ENCODE data around the gene RC3H1.

Gene RC3H1

DNA sequence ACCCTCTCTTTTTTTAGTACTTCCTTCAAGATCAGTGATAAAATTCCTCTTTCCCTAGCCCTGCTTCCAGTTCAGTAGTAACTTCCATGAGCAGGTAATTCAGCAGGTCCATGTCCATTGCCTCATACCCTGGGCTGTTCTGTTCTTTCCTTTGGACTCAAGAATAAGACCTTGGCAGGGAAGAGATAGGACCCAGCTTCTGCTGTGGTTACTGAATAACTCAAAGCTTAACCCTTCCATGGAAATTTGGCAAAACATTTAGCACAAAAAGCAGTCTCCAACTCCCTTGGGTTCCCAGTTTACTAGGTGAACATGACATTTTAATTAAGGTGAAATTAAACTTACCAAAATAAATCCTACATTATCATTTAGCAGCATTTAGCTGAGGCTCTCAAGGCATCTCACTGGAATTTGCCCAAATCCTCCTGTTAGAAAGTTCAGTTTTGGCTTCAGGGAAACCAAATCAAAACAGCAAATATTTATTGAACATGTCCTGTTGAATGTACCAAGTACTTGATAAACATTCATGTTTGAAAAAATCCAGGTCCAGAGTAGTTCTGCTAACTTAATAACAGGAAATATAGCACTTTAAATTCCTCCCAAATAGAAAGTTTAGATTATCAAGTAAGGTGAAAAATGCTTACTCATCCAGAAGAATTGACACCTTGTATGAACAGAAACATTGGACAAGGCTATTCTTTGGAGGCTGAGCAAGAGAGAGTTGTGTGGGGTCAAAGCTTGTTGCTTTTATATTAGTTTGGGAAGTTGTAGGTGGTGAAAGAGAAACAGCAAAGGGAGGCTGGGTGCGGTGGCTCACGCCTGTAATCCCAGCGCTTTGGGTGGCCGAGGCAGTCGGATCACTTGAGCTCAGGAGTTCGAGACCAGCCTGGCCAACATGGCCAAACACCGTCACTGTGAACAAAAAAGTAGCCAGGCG is 96.6 kb downstream of the RC3H1 start:
- H3K9me3 ChIP-seq (ENCODE audit: control insufficient read depth in 5 of 5, low read length in 5 of 5): no peaks in the 10 kb centered on the region
- H3K27me3 ChIP-seq (ENCODE audit: control insufficient read depth in 5 of 5, insufficient read depth in 4 of 5, low read length in 5 of 5): no peaks in the 10 kb centered on the region
- H3K9ac ChIP-seq (ENCODE audit: low read length in 5 of 5): no peak overlapping the region
- H3K27ac ChIP-seq (ENCODE audit: low read depth, low read length): no peak overlapping the region
- H3K4me3 ChIP-seq (ENCODE audit: low read depth in 1 of 5, low read length in 5 of 5): no peak overlapping the region
- H3K4me1 ChIP-seq (ENCODE audit: control insufficient read depth in 5 of 5, insufficient read depth in 5 of 5, low read length in 5 of 5): no peaks in the 10 kb centered on the region
- H3K36me3 ChIP-seq (ENCODE audit: control insufficient read depth in 5 of 5, insufficient read depth in 5 of 5, low read length in 5 of 5): peaks cover 0 to 3% (median 0%) of the 10 kb centered on the region in 5 donors

DNA sequence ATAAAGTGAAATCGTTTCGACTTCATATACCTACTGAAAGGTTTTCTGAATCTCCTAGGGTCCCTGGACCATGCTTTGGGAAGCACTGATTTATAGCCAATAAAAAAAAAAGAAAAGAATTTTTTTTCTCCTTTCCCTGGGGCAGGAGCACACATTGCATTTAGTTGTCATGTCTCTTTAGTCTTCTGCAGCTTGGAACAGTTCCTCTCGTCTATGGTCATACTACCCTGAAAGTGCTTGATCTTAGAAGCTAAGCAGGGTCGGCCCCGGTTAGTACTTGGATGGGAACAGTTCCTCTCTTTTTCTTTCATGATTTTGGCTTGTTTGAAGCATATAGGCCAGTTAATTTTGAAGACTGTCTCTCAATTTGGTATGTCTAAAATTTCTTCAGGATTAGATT is 101.3 kb downstream of the RC3H1 start:
- Histone ChIP-seq H3K9ac (ENCODE audit: low read length in 5 of 5) (no peak overlapping the region), H3K27ac (ENCODE audit: low read depth, low read length) (no peak overlapping the region), H3K36me3 (ENCODE audit: control insufficient read depth in 5 of 5, insufficient read depth in 5 of 5, low read length in 5 of 5) (no peaks in the 10 kb centered on the region), H3K4me3 (ENCODE audit: low read depth in 1 of 5, low read length in 5 of 5) (no peak overlapping the region), H3K4me1 (ENCODE audit: control insufficient read depth in 5 of 5, insufficient read depth in 5 of 5, low read length in 5 of 5) (no peaks in the 10 kb centered on the region), H3K27me3 (ENCODE audit: control insufficient read depth in 5 of 5, insufficient read depth in 4 of 5, low read length in 5 of 5) (no peaks in the 10 kb centered on the region), H3K9me3 (ENCODE audit: control insufficient read depth in 5 of 5, low read length in 5 of 5) (no peaks in the 10 kb centered on the region)

DNA sequence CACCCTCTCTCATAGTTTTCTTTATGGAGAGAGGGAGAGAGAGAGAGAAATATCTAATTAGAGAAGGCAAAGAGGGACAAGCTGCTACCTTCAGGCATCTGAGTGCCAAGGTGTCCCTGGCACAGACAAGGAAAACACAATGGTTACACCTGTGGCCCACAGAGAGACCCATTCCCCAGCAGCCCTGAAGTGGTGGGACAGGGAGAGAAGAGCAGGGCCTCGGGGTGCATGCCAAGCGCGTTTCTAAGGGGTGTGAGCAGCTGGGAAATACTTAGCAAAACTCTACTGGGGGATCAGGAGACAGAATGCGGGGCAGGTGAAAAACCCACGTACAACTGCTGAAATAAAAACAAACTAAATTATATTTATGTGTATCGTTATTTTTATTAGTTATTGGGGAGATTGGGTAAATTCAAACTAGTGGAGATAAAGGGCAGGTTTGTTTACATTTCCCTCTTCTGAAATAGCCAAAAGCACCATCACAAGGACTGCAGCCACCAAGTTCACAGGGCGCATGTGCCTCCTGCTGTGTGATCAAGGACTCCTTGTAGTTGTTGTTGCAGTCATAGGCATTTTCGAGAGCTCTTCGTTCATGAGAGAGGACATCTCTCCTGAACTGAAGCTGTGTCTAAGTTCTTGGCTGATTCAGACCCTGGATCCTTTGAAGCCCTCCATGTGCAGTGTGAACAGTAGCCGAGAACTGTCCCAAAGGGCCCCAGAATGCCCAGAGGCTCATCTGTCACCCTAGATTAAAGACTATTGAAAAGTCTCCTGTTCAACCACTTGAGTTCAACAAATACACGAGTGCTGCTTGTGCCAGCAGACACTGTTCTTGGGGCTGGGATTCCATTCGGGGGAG is 104.3 kb downstream of the RC3H1 start:
- no peaks in the 10 kb centered on the region for H3K9me3 ChIP-seq (ENCODE audit: control insufficient read depth in 5 of 5, low read length in 5 of 5)
- no peak overlapping the region for H3K4me3 ChIP-seq (ENCODE audit: low read depth in 1 of 5, low read length in 5 of 5)
- no peaks in the 10 kb centered on the region for H3K4me1 ChIP-seq (ENCODE audit: control insufficient read depth in 5 of 5, insufficient read depth in 5 of 5, low read length in 5 of 5)
- H3K27ac ChIP-seq (ENCODE audit: low read depth, low read length): no peak overlapping the region
- no peaks in the 10 kb centered on the region for H3K27me3 ChIP-seq (ENCODE audit: control insufficient read depth in 5 of 5, insufficient read depth in 4 of 5, low read length in 5 of 5)
- H3K36me3 ChIP-seq (ENCODE audit: control insufficient read depth in 5 of 5, insufficient read depth in 5 of 5, low read length in 5 of 5): no peaks in the 10 kb centered on the region
- no peak overlapping the region for H3K9ac ChIP-seq (ENCODE audit: low read length in 5 of 5)

DNA sequence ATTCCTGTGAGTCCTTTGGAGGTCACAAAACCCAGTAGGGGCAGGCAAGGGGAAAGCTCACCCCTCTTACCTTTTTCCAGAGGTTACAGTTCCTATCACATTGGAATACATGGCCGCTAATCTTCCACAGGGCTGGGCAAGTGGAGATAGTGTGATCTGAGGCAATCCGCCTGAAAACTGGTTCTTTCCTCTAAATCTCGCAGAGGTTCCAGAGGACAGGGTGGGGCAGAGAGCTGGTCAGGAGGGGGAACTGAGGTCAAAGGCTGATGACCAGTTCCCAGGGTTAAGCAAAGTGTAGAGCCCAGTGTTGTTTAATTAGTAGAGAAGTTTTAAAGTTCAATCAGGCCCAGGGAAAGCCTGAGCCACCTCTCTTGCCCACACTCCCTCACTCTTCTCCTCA is 105.0 kb downstream of the RC3H1 start, which contains the start of gene SERPINC1:
Gene SERPINC1 (minus strand): TSS at position 179 of the 400 bp plus-strand sequence. CDS start 68 bp downstream, at position 111.
- no peaks in the 10 kb centered on the region for H3K27me3 ChIP-seq (ENCODE audit: control insufficient read depth in 5 of 5, insufficient read depth in 4 of 5, low read length in 5 of 5)
- H3K27ac ChIP-seq (ENCODE audit: low read depth, low read length): no peak within 1 kb of the TSS
- H3K4me1 ChIP-seq (ENCODE audit: control insufficient read depth in 5 of 5, insufficient read depth in 5 of 5, low read length in 5 of 5): no peaks in the 10 kb centered on the region
- H3K4me3 ChIP-seq (ENCODE audit: low read depth in 1 of 5, low read length in 5 of 5): no peak within 1 kb of the TSS
- no peaks in the 10 kb centered on the region for H3K9me3 ChIP-seq (ENCODE audit: control insufficient read depth in 5 of 5, low read length in 5 of 5)
- no peaks in the 10 kb centered on the region for H3K36me3 ChIP-seq (ENCODE audit: control insufficient read depth in 5 of 5, insufficient read depth in 5 of 5, low read length in 5 of 5)
- no peak within 1 kb of the TSS for H3K9ac ChIP-seq (ENCODE audit: low read length in 5 of 5)

DNA sequence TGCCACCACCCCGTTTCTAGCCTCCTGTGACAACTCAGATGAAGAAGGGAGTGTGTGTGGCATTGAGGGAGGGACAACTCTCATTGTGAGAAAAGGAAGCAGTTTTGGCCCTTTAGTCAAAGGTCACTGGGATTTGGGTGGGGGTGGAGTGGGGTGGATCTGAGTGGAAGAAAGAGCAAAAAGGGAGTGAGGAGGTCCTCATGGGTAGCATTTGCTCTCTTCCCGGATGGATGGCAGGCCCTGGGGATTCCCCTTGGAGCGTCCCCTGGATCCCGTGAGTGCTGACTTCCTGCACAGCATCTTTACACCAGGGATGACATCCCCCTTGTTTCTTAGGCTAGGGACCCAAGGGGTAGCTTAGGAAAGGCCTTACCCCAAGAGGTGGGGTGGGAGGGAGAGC is 105.5 kb downstream of the RC3H1 start:
- H3K9me3 ChIP-seq (ENCODE audit: control insufficient read depth in 5 of 5, low read length in 5 of 5): no peaks in the 10 kb centered on the region
- H3K36me3 ChIP-seq (ENCODE audit: control insufficient read depth in 5 of 5, insufficient read depth in 5 of 5, low read length in 5 of 5): no peaks in the 10 kb centered on the region
- H3K27ac ChIP-seq (ENCODE audit: low read depth, low read length): no peak overlapping the region
- H3K9ac ChIP-seq (ENCODE audit: low read length in 5 of 5): no peak overlapping the region
- no peak overlapping the region for H3K4me3 ChIP-seq (ENCODE audit: low read depth in 1 of 5, low read length in 5 of 5)
- H3K4me1 ChIP-seq (ENCODE audit: control insufficient read depth in 5 of 5, insufficient read depth in 5 of 5, low read length in 5 of 5): no peaks in the 10 kb centered on the region
- no peaks in the 10 kb centered on the region for H3K27me3 ChIP-seq (ENCODE audit: control insufficient read depth in 5 of 5, insufficient read depth in 4 of 5, low read length in 5 of 5)

DNA sequence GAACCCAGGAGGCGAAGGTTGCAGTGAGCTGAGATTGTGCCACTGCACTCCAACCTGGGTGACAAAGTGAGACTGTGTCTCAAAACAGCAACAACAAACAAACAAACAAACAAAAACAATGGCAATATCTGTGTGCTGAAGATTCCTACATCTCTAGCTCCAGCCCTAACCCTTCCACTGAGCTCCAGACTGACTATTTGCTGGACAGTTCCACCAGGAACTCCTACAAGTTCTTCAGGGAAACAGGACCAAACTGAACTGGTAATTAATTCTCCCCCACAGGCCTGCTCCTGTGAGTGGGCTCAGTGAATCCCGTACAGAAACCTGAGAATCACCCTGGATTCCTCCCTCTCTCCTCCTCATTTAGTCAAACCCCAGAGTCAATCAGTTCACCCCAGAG is 106.6 kb downstream of the RC3H1 start:
- no peaks in the 10 kb centered on the region for H3K27me3 ChIP-seq (ENCODE audit: control insufficient read depth in 5 of 5, insufficient read depth in 4 of 5, low read length in 5 of 5)
- no peaks in the 10 kb centered on the region for H3K9me3 ChIP-seq (ENCODE audit: control insufficient read depth in 5 of 5, low read length in 5 of 5)
- H3K36me3 ChIP-seq (ENCODE audit: control insufficient read depth in 5 of 5, insufficient read depth in 5 of 5, low read length in 5 of 5): no peaks in the 10 kb centered on the region
- H3K4me1 ChIP-seq (ENCODE audit: control insufficient read depth in 5 of 5, insufficient read depth in 5 of 5, low read length in 5 of 5): no peaks in the 10 kb centered on the region
- no peak overlapping the region for H3K27ac ChIP-seq (ENCODE audit: low read depth, low read length)
- no peak overlapping the region for H3K4me3 ChIP-seq (ENCODE audit: low read depth in 1 of 5, low read length in 5 of 5)
- H3K9ac ChIP-seq (ENCODE audit: low read length in 5 of 5): no peak overlapping the region

DNA sequence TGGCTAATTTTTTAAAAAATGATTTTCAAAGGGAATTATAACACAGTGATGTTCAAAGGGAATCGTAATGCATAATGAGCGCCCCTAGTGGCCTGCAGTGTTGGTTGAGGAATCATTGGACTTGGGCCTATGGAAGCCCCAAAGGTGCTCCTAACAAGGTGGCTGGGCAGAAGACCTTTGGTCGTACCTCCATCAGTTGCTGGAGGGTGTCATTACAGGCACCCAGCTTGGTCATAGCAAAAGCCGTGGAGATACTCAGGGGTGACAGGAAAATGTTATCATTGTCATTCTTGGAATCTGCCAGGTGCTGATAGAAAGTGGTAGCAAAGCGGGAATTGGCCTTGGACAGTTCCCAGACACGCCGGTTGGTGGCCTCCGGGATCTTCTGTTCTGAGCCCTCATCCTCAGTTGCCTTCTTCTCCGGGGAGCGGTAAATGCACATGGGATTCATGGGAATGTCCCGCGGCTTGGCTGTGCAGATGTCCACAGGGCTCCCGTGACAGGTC is 107.7 kb downstream of the RC3H1 start:
- Histone ChIP-seq H3K27ac (ENCODE audit: low read depth, low read length) (no peak overlapping the region), H3K36me3 (ENCODE audit: control insufficient read depth in 5 of 5, insufficient read depth in 5 of 5, low read length in 5 of 5) (peaks cover 0 to 4% (median 3%) of the 10 kb centered on the region in 5 donors), H3K9me3 (ENCODE audit: control insufficient read depth in 5 of 5, low read length in 5 of 5) (no peaks in the 10 kb centered on the region)

DNA sequence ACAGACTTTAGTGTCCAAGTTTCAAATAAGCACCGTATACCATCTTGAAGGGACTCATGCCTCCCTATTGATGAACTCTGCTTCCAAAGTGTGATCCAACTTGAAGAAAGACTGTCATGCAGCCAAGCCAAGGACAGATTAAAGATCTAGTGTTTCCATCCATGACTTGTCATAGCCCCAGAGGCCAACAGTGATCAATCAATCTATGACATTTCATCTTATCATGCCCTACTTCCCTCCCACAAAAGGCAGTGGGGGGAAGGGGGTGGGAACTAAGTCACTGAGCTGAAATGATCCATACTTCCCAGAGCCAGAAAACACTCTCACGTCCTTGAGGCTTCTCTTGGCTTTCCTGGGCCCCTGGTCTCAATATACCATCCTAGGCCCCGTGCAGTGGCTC is 109.0 kb downstream of the RC3H1 start:
- H3K27ac ChIP-seq (ENCODE audit: low read depth, low read length): no peak overlapping the region
- peaks cover 0 to 5% (median 4%) of the 10 kb centered on the region in 5 donors for H3K36me3 ChIP-seq (ENCODE audit: control insufficient read depth in 5 of 5, insufficient read depth in 5 of 5, low read length in 5 of 5)
- no peaks in the 10 kb centered on the region for H3K9me3 ChIP-seq (ENCODE audit: control insufficient read depth in 5 of 5, low read length in 5 of 5)
- no peaks in the 10 kb centered on the region for H3K4me1 ChIP-seq (ENCODE audit: control insufficient read depth in 5 of 5, insufficient read depth in 5 of 5, low read length in 5 of 5)
- no peak overlapping the region for H3K4me3 ChIP-seq (ENCODE audit: low read depth in 1 of 5, low read length in 5 of 5)
- H3K9ac ChIP-seq (ENCODE audit: low read length in 5 of 5): no peak overlapping the region
- no peaks in the 10 kb centered on the region for H3K27me3 ChIP-seq (ENCODE audit: control insufficient read depth in 5 of 5, insufficient read depth in 4 of 5, low read length in 5 of 5)

More for the DNA sequence above, 107.7 kb downstream of the RC3H1 start:
- H3K9ac ChIP-seq (ENCODE audit: low read length in 5 of 5): no peak overlapping the region
- H3K27me3 ChIP-seq (ENCODE audit: control insufficient read depth in 5 of 5, insufficient read depth in 4 of 5, low read length in 5 of 5): no peaks in the 10 kb centered on the region
- H3K4me3 ChIP-seq (ENCODE audit: low read depth in 1 of 5, low read length in 5 of 5): no peak overlapping the region
- no peaks in the 10 kb centered on the region for H3K4me1 ChIP-seq (ENCODE audit: control insufficient read depth in 5 of 5, insufficient read depth in 5 of 5, low read length in 5 of 5)

DNA sequence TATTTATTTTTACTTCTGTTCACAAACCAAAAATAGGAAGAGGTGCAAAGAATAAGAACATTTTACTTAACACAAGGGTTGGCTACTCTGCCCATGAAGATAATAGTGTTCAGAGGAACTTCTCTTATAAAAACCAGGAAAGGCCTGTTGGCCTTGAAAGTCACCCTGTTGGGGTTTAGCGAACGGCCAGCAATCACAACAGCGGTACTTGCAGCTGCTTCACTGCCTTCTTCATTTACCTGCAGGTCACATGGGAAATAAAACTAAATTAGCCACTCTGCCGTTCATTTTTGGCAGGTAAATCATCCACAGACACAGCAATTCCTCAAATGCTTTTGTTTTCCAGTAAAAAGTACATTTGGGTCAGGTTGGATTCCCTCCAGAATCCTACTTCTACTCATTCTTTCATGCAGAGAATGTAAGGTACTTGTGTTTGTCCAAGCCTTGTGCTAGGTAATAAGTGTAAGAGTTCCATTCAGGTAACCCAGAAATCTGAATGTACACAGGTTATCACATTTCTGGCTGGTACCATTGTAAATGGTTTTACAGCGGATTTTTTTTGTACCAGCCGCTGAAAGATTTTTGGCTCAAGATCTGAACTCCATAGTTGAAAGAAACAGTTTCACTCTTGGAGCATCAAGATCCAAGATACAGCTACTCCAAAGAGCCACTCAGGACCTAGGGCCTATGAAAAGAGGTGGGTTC is 118.2 kb downstream of the RC3H1 start:
- Histone ChIP-seq H3K4me1 (ENCODE audit: control insufficient read depth in 5 of 5, insufficient read depth in 5 of 5, low read length in 5 of 5) (peaks cover 0 to 9% (median 0%) of the 10 kb centered on the region in 5 donors), H3K4me3 (ENCODE audit: low read depth in 1 of 5, low read length in 5 of 5) (no peak overlapping the region), H3K27ac (ENCODE audit: low read depth, low read length) (no peak overlapping the region), H3K9me3 (ENCODE audit: control insufficient read depth in 5 of 5, low read length in 5 of 5) (no peaks in the 10 kb centered on the region), H3K9ac (ENCODE audit: low read length in 5 of 5) (no peak overlapping the region), H3K36me3 (ENCODE audit: control insufficient read depth in 5 of 5, insufficient read depth in 5 of 5, low read length in 5 of 5) (peaks cover 0 to 4% (median 0%) of the 10 kb centered on the region in 5 donors), H3K27me3 (ENCODE audit: control insufficient read depth in 5 of 5, insufficient read depth in 4 of 5, low read length in 5 of 5) (no peaks in the 10 kb centered on the region)
